ENCODE data around the gene TXNDC9. TPM values are rescaled to one million over a fixed set of nuclear protein-coding genes. Genes with fewer than 3 reads are reported as not detected.

Gene TXNDC9
- total and polyA plus RNA-seq, 4 donors, result 12.5 to 27.5 (median 20.9) TPM

GRCh38 chr2:99382143-99382542 lies 46.0 kb upstream of the TXNDC9 start:
- WGBS, result 49% methylated on average over 2 of the region's 2 CpGs
- TF ChIP-seq REST (IDR thresholded peaks at IDR 0.05) (no peak), MAX (IDR thresholded peaks at IDR 0.05) (peak; percentile 27), HNF4G (IDR thresholded peaks at IDR 0.05) (peak; percentile 88), TAF1 (conservative IDR thresholded peaks at IDR 0.05) (no peak), RAD21 (IDR thresholded peaks at IDR 0.05) (peak; percentile 20 to 39), JUND (IDR thresholded peaks at IDR 0.05) (peak; percentile 30 to 41), NR2F2 (IDR thresholded peaks at IDR 0.05) (no peak), SP1 (IDR thresholded peaks at IDR 0.05) (peak; percentile 82), RXRA (IDR thresholded peaks at IDR 0.05) (peak; percentile 75 to 86), ATF3 (IDR thresholded peaks at IDR 0.05) (no peak), YY1 (IDR thresholded peaks at IDR 0.05) (peak; percentile 24), GABPA (IDR thresholded peaks at IDR 0.05 in 1 of 2, conservative IDR thresholded peaks at IDR 0.05 in 1 of 2) (no peak), ZBTB33 (IDR thresholded peaks at IDR 0.05) (no peak), HNF4A (conservative IDR thresholded peaks at IDR 0.05) (peak; percentile 90 to 96), CTCF (IDR thresholded peaks at IDR 0.05; ENCODE audit: low read depth, low read length, missing input control) (no peak)
- Histone ChIP-seq H3K4me1 (ENCODE audit: control insufficient read depth in 4 of 4, insufficient read depth in 4 of 4, low read length in 3 of 4) (peaks cover 3 to 22% (median 10%) of the 10 kb centered on the region in 4 donors), H3K9me3 (ENCODE audit: control insufficient read depth in 4 of 4, low read length in 3 of 4) (no peaks in the 10 kb centered on the region), H3K9ac (ENCODE audit: low read depth in 1 of 2, low read length in 2 of 2) (no peak overlapping the region), H3K27ac (ENCODE audit: low read depth in 1 of 2, low read length in 2 of 2) (no peak overlapping the region), H3K27me3 (ENCODE audit: control insufficient read depth in 4 of 4, insufficient read depth in 4 of 4, low read length in 3 of 4) (no peaks in the 10 kb centered on the region), H3K4me3 (ENCODE audit: low read depth in 1 of 3, low read length in 3 of 3) (no peak overlapping the region), H3K36me3 (ENCODE audit: control insufficient read depth in 4 of 4, insufficient read depth in 3 of 4, low read depth in 1 of 4, low read length in 3 of 4) (peaks cover 6 to 33% (median 17%) of the 10 kb centered on the region in 4 donors)
- DNase-seq (ENCODE audit: low spot score), result no peak

All from liver (tissue), 9 donors.